HEK293 (cell line): ENCODE data around the gene KCNIP4.

Experiments used
- CTCF ChIA-PET: fragments of 350-600 bp; formaldehyde crosslinking; extraction: SDS; loops from one replicate; lab custom pipeline; 2021; ENCODE audit warnings: antibody characterized with exemption; lab: Yijun Ruan, JAX
- POLR2A ChIA-PET: fragments of 300-600 bp; formaldehyde crosslinking; extraction: SDS; loops from one replicate; lab custom pipeline; 2020; ENCODE audit warnings: antibody characterized with exemption, inconsistent platforms; lab: Yijun Ruan, JAX
- H3K27ac ChIP-seq: fragments of 200-500 bp; sonication (Bioruptor generic); 2 replicates; pipeline ENCODE4 v1.5.1; 2014; ENCODE audit warnings: low read depth, low read length, control low read depth, inconsistent platforms; ENCODE audit errors: extremely low read depth
- H3K36me3 ChIP-seq, 2 experiments: fragments of 200-500 bp in 1 of 2; sonication (Bioruptor generic) in 1 of 2; 1 replicate in 1 of 2; 2 replicates in 1 of 2; pipeline ENCODE4 v1.5.1; 2014 to 2017; ENCODE audit warnings: inconsistent platforms in 2 of 2, low read length in 2 of 2; ENCODE audit not compliant: control insufficient read depth in 2 of 2, insufficient read depth in 1 of 2
- H3K4me1 ChIP-seq: fragments of 200-500 bp; sonication (Bioruptor generic); 2 replicates; pipeline ENCODE4 v1.5.1; 2014; ENCODE audit warnings: mild to moderate bottlenecking, low read length, inconsistent platforms; ENCODE audit not compliant: control insufficient read depth, insufficient read depth
- H3K4me3 ChIP-seq: 2 replicates; pipeline ENCODE4 v1.5.1; 2011; ENCODE audit warnings: low read depth, mild to moderate bottlenecking, control low read depth, low read length, moderate library complexity
- H3K9me3 ChIP-seq: fragments of 200-500 bp; sonication (Bioruptor generic); 2 replicates; pipeline ENCODE4 v1.5.1; 2014; ENCODE audit warnings: low read depth, low read length, inconsistent platforms; ENCODE audit not compliant: control insufficient read depth, insufficient read depth
- CTCF ChIP-seq: fragments of 450-650 bp; formaldehyde crosslinking; IDR thresholded peaks from 2 replicates; pipeline ENCODE4 v1.5.1; 2016; ENCODE audit warnings: missing biosample characterization, missing genetic modification characterization
- HOXA7 ChIP-seq: sonication (generic); formaldehyde crosslinking; IDR thresholded peaks from 2 replicates; pipeline ENCODE4 v1.8.1; 2022; ENCODE audit warnings: missing genetic modification reagents, borderline replicate concordance
- HOXC10 ChIP-seq: sonication (generic); formaldehyde crosslinking; IDR thresholded peaks from 2 replicates; pipeline ENCODE4 v1.8.1; 2023; ENCODE audit warnings: mild to moderate bottlenecking, missing genetic modification reagents
- PATZ1 ChIP-seq: fragments of 450-650 bp; formaldehyde crosslinking; IDR thresholded peaks from 2 replicates; pipeline ENCODE4 v1.5.1; 2016; ENCODE audit warnings: missing biosample characterization, missing genetic modification characterization
- SALL2 ChIP-seq: fragments of 450-650 bp; formaldehyde crosslinking; IDR thresholded peaks from 2 replicates; pipeline ENCODE4 v1.5.0; 2017; ENCODE audit warnings: missing biosample characterization, mild to moderate bottlenecking, missing genetic modification characterization, borderline replicate concordance
- ZBTB20 ChIP-seq: fragments of 450-650 bp; formaldehyde crosslinking; IDR thresholded peaks from 2 replicates; pipeline ENCODE4 v1.5.1; 2016; ENCODE audit warnings: missing biosample characterization, missing genetic modification characterization
- ZFP41 ChIP-seq: fragments of 450-650 bp; formaldehyde crosslinking; IDR thresholded peaks from 2 replicates; pipeline ENCODE4 v1.5.1; 2016; ENCODE audit warnings: missing biosample characterization, missing genetic modification characterization, borderline replicate concordance
- ZNF146 ChIP-seq: fragments of 450-650 bp; formaldehyde crosslinking; IDR thresholded peaks from 2 replicates; pipeline ENCODE4 v1.5.1; 2016; ENCODE audit warnings: missing biosample characterization, missing genetic modification characterization
- ZNF221 ChIP-seq: fragments of 450-650 bp; formaldehyde crosslinking; IDR thresholded peaks from 2 replicates; pipeline ENCODE4 v1.5.1; 2017; ENCODE audit warnings: missing biosample characterization, missing genetic modification characterization, borderline replicate concordance
- ZNF239 ChIP-seq: fragments of 450-650 bp; formaldehyde crosslinking; IDR thresholded peaks from 2 replicates; pipeline ENCODE4 v1.5.1; 2016; ENCODE audit warnings: missing biosample characterization, missing genetic modification characterization
- ZNF292 ChIP-seq: fragments of 450-650 bp; formaldehyde crosslinking; IDR thresholded peaks from 2 replicates; pipeline ENCODE4 v1.5.1; 2016; ENCODE audit warnings: low read depth, missing biosample characterization, missing genetic modification characterization, borderline replicate concordance
- ZNF391 ChIP-seq: fragments of 450-650 bp; formaldehyde crosslinking; IDR thresholded peaks from 2 replicates; pipeline ENCODE4 v1.5.1; 2016; ENCODE audit warnings: low read depth, missing biosample characterization, missing genetic modification characterization, borderline replicate concordance
- ZNF433 ChIP-seq: fragments of 450-650 bp; formaldehyde crosslinking; IDR thresholded peaks from 2 replicates; pipeline ENCODE4 v1.5.1; 2016; ENCODE audit warnings: missing biosample characterization, missing genetic modification characterization, low read depth
- ZNF449 ChIP-seq: fragments of 450-650 bp; formaldehyde crosslinking; IDR thresholded peaks from 2 replicates; pipeline ENCODE4 v1.5.1; 2017; ENCODE audit warnings: missing biosample characterization, mild to moderate bottlenecking, missing genetic modification characterization, moderate library complexity
- ZNF549 ChIP-seq: fragments of 450-650 bp; IDR thresholded peaks from 2 replicates; pipeline ENCODE4 v1.5.1; 2018; ENCODE audit warnings: missing biosample characterization, missing genetic modification characterization, mild to moderate bottlenecking, inconsistent platforms, moderate library complexity
- ZNF558 ChIP-seq: fragments of 450-650 bp; formaldehyde crosslinking; IDR thresholded peaks from 2 replicates; pipeline ENCODE4 v1.5.1; 2016; ENCODE audit warnings: missing biosample characterization, missing genetic modification characterization
- ZNF561 ChIP-seq: fragments of 450-650 bp; IDR thresholded peaks from 2 replicates; pipeline ENCODE4 v1.5.1; 2018; ENCODE audit warnings: missing biosample characterization, missing genetic modification characterization, borderline replicate concordance
- ZNF571 ChIP-seq: fragments of 450-650 bp; formaldehyde crosslinking; IDR thresholded peaks from 2 replicates; pipeline ENCODE4 v1.5.0; 2017; ENCODE audit warnings: missing biosample characterization, missing genetic modification characterization
- ZNF600 ChIP-seq: fragments of 450-650 bp; formaldehyde crosslinking; IDR thresholded peaks from 2 replicates; pipeline ENCODE4 v1.5.1; 2016; ENCODE audit warnings: missing biosample characterization, missing genetic modification characterization
- ZNF626 ChIP-seq: fragments of 450-650 bp; sonication (Bioruptor Pico); formaldehyde crosslinking; IDR thresholded peaks from 2 replicates; pipeline ENCODE4 v1.5.1; 2018; ENCODE audit warnings: missing biosample characterization, missing genetic modification characterization, inconsistent platforms
- ZNF645 ChIP-seq: fragments of 450-650 bp; formaldehyde crosslinking; IDR thresholded peaks from 2 replicates; pipeline ENCODE4; 2016; ENCODE audit warnings: missing biosample characterization, missing genetic modification characterization
- ZNF704 ChIP-seq: fragments of 450-650 bp; formaldehyde crosslinking; IDR thresholded peaks from 2 replicates; pipeline ENCODE4 v1.5.1; 2016; ENCODE audit warnings: missing biosample characterization, missing genetic modification characterization
- ZNF707 ChIP-seq: fragments of 450-650 bp; formaldehyde crosslinking; IDR thresholded peaks from 2 replicates; pipeline ENCODE4 v1.5.1; 2016; ENCODE audit warnings: missing biosample characterization, missing genetic modification characterization
- ZNF837 ChIP-seq: fragments of 450-650 bp; formaldehyde crosslinking; IDR thresholded peaks from 2 replicates; pipeline ENCODE4 v1.5.1; 2016; ENCODE audit warnings: missing biosample characterization, missing genetic modification characterization
- ZSCAN23 ChIP-seq: fragments of 450-650 bp; formaldehyde crosslinking; IDR thresholded peaks from 2 replicates; pipeline ENCODE4 v1.5.1; 2016; ENCODE audit warnings: missing biosample characterization, missing genetic modification characterization
- ZSCAN30 ChIP-seq: fragments of 450-650 bp; IDR thresholded peaks from 2 replicates; pipeline ENCODE4 v1.5.1; 2018; ENCODE audit warnings: missing biosample characterization, mild to moderate bottlenecking, missing genetic modification characterization, moderate library complexity
- TF ChIP-seq, protein P1 (sequence below): fragments of 450-650 bp; formaldehyde crosslinking; IDR thresholded peaks from 2 replicates; pipeline ENCODE4 v1.5.1; 2016; ENCODE audit warnings: missing biosample characterization, missing genetic modification characterization

KCNIP4 gene

DNA sequence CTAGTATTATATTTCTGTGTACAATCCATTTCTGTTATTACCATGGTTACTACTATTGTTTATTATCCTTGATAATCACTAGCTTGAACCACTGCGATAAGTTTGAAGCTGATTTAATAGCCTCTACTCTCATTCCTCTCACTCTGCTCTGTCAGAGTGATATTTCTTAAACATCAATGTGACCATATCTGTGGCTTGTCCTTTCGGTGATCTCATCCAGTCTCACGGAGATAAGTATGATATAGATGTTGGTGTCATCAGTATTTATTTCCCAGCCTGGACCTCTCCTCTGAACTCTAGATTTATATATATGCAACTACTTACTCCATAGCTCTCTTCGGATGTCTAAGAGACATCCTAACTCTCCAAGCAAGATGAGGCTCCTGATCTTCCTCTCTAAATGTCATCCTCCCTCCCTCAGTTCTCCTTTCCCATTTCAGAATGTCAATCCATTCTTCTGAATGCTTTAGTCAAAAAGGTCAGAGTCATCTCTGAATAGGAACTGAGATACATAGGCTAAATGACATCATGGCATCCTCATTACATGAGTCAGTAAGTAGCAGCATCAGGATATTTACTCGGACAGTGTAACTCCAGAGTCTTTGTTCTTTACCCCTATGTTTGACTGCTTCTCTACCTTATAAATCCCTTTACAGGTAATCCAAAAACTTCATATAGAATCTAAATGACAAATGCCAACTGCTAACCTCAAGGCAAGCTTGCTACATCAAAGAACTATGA is 1118.8 kb downstream of the KCNIP4 start (continued):
- no peak for TF ChIP-seq PATZ1
- TF ChIP-seq ZBTB20, result no peak
- TF ChIP-seq ZSCAN23 (tag by site-specific recombination), result no peak
- no peak for TF ChIP-seq ZNF239 (tag by site-specific recombination)
- TF ChIP-seq ZNF558 (tag by site-specific recombination), result no peak
- no peak for TF ChIP-seq SALL2 (tag by site-specific recombination)
- TF ChIP-seq ZFP41 (tag by site-specific recombination), result no peak
- no peak for TF ChIP-seq HOXA7
- TF ChIP-seq ZNF707, result no peak
- no peak for TF ChIP-seq ZNF292 (tag by site-specific recombination)
- no peak for TF ChIP-seq CTCF
- no peak for TF ChIP-seq ZNF626 (tag by site-specific recombination)
- no peak for TF ChIP-seq ZNF146 (tag by site-specific recombination)
- TF ChIP-seq ZSCAN30 (tag by site-specific recombination), result no peak

GRCh38 chr4:20825505-20825904 is 1123.1 kb downstream of the KCNIP4 start:
- H3K9me3 ChIP-seq, result no peaks in the 10 kb centered on the region
- CTCF ChIA-PET, result no interaction called here
- POLR2A ChIA-PET, result no interaction called here
- no peak overlapping the region for H3K27ac ChIP-seq
- TF ChIP-seq ZNF571 (no peak), ZNF449 (no peak), ZNF391 (tag by site-specific recombination) (no peak), ZNF561 (tag by site-specific recombination) (no peak), ZNF549 (tag by site-specific recombination) (no peak), ZNF704 (tag by site-specific recombination) (no peak), ZNF433 (tag by site-specific recombination) (no peak), ZNF600 (tag by site-specific recombination) (no peak), ZNF645 (tag by site-specific recombination) (no peak), HOXC10 (CRISPR knock-in tag) (no peak), ZNF221 (no peak), ZNF837 (tag by site-specific recombination) (no peak)
- TF ChIP-seq, protein P1, sequence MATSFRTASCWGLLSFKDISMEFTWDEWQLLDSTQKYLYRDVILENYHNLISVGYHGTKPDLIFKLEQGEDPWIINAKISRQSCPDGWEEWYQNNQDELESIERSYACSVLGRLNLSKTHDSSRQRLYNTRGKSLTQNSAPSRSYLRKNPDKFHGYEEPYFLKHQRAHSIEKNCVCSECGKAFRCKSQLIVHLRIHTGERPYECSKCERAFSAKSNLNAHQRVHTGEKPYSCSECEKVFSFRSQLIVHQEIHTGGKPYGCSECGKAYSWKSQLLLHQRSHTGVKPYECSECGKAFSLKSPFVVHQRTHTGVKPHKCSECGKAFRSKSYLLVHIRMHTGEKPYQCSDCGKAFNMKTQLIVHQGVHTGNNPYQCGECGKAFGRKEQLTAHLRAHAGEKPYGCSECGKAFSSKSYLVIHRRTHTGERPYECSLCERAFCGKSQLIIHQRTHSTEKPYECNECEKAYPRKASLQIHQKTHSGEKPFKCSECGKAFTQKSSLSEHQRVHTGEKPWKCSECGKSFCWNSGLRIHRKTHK (tag by site-specific recombination), result no peak
- TF ChIP-seq, all 188 proteins: peak for 0
- Histone ChIP-seq H3K4me1 (no peaks in the 10 kb centered on the region), H3K36me3 (no peaks in the 10 kb centered on the region), H3K4me3 (no peak overlapping the region)
